ENCODE data around the gene EXOC6B.

GRCh38 chr2:72627083-72627482 lies 198.8 kb downstream of the EXOC6B start:
- TF ChIP-seq POLR2AphosphoS5 (IDR thresholded peaks at IDR 0.05; ENCODE audit: borderline replicate concordance, low read depth, low read length): no peak
- no peak for TF ChIP-seq FOXP2 (optimal IDR thresholded peaks at IDR 0.05; ENCODE audit: control extremely low read depth, extremely low read length, insufficient read depth)
- no peak for TF ChIP-seq EZH2 (IDR thresholded peaks at IDR 0.05)

Measured in SK-N-MC (cell line).